Activated effector memory CD4-positive, alpha-beta T cell treated with Interleukin-2 at 50 U/mL for 16 hours (primary cell): ENCODE data around the gene SLC27A5.
A peak's percentile ranks its signal among the peaks of the same experiment; 100 is the strongest.

Experiments used
- DNase-seq: peaks from one replicate; pipeline ENCODE4 v3.0.0-alpha.2; 2020

The SLC27A5 gene, protein sequence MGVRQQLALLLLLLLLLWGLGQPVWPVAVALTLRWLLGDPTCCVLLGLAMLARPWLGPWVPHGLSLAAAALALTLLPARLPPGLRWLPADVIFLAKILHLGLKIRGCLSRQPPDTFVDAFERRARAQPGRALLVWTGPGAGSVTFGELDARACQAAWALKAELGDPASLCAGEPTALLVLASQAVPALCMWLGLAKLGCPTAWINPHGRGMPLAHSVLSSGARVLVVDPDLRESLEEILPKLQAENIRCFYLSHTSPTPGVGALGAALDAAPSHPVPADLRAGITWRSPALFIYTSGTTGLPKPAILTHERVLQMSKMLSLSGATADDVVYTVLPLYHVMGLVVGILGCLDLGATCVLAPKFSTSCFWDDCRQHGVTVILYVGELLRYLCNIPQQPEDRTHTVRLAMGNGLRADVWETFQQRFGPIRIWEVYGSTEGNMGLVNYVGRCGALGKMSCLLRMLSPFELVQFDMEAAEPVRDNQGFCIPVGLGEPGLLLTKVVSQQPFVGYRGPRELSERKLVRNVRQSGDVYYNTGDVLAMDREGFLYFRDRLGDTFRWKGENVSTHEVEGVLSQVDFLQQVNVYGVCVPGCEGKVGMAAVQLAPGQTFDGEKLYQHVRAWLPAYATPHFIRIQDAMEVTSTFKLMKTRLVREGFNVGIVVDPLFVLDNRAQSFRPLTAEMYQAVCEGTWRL

DNA sequence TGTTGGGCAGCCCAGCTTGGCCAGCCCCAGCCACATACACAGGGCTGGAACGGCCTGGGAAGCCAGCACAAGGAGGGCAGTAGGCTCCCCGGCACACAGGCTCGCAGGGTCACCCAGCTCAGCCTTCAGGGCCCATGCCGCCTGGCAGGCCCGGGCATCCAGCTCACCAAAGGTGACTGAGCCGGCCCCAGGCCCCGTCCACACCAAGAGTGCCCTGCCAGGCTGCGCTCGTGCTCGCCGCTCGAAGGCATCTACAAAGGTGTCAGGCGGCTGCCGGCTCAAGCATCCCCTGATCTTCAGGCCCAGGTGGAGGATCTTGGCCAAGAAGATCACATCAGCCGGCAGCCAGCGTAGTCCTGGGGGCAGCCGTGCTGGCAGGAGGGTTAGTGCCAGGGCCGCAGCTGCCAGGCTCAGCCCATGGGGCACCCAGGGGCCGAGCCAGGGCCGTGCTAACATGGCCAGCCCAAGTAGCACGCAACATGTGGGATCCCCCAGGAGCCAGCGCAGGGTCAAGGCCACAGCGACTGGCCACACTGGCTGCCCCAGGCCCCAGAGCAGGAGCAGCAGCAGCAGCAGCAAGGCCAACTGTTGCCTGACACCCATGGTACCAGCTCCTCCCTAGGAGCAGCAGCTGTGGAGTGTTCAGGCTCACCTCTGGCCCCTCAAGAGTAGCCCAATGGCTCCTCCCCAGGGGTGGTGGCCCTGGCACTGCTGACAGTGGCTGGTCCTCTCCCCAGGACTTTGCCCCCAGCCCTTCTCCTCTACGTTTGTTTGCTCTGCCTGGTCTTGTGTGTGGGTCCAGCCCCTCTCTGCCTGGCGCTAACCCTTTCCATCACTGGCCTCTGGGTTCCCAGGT lies at the start of gene SLC27A5:
TSS of gene SLC27A5 (minus strand) at position 640 of the 856 bp plus-strand sequence. CDS start at position 603, 37 bp downstream.
- no peak for DNase-seq

DNA sequence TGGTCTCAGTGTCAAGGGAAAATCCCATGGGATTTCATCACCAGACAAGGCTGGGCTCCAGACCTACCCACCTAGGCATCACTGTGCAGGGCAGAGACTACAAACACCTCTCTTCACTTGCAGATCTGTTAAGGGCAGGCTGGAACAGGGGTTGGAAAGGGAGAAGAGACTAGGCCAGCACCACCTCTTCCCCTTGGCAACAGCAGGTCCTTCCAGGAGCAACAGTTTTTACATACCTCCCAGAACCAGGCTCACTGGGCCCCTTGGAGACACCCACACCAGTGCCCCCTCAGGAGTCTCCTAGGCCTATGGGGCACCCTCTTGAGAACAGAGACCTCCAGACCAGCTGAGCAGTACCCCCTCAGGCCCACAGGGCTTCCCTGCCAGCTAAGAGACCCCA lies 49.1 kb upstream of the SLC27A5 start:
- no peak for DNase-seq

DNA sequence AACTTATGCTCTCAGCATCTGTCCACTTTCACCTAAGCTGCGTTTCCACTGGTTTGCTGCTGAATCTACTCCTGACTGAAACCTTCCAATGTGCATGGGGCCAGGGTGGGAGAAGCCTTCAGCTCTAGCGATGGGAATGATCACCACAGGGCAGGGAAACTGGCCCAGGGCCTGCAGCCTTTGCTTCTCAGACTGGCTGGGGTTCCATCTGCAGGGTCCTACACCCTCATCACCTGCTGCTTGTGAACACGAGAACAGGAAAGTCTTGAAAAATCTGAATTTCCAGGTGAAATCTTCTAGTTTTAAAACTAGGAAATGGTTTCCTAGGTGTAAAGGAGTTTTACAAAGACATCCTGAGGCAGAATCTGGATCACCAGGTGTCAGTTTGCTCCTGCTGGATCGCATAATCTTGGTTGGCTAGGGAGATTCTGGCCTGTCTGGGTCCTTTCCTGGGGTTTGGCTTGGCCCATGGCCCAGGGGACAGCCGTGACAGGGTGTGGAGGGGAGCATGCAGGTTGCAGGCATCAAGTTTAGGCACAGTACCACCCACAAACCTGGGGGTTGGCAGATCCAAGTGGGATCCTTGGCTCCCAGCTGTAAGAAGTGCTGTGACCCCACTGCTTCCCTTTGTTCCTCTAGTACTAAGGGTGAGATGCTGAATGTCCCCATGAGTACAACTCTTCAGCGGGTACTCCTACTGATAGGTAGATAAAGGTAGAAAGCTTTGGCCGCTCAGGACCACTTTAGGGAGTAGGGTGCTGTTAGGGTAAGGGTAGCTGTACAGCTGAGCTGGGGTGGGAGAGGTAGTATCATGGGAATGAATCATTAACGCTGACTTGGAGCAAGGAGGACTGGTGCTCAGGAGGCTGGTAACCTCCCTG lies 48.5 kb upstream of the SLC27A5 start:
- no peak for DNase-seq

DNA sequence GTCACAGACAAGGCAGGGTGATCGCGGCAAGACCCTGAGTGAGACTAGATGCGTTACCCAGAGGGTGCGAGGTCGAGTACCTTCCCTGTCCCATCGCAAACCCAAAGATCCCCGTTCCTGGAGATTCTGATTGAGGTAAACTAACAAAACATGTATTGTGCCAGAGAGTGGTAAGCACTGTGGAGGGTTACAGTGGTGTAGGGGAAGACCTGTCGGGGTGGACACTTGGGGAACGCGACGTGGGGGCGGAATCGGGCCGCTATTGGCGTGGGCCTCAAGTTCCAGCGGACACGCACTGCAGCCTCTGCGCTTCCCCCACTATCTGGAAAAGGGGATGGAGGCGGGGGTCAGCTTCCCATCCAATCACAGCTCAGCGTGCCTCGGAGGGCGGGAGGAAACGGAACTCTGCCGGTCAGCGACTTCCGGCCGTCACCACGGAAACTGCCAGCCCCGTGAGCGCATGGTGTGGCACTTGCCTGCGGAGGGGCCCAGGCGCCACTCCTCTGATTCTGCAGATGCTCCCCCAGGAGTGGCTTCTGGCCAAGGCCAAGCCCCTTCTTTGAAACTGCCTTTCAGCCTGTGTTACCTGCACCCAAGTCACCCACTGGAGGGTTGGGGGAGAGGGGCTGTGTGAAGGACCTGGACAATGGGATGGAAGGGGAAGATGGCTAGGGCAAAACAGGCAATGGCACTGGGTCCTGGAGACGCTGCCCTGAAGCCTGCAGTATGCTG lies 47.6 kb upstream of the SLC27A5 start:
- peak; percentile 42 for DNase-seq

DNA sequence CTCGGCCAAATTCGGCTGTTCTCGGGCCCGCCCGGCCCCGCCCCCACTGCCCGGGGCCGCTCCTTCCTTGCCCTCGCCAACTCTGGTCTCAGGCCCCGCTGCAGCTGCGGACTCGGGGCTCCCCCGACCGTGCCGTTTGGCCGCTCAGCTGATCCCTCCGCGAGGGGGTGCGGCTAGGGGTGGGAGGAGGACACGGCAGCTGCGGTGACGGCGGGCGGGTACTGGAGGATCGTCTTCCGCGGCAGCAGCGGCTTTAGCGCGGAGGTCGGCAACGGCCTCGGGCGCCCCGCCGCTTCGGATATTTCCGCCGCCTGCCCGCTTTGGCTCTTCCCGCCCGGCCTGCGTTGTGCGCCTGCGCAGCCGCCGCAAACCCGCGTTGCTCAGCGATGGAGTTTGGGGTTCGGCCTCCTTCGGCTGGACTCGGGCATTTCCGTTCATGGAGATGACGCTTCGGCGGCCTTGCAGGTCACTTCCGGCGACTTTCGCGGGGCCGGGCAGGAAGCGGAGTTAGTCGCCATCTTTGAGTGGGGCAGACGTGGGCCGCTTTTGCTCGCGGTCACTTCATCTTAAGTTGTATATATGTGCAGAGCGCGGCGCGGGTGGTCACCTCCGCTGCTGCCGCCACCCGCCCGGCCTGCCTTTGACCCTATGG lies 47.0 kb upstream of the SLC27A5 start:
- peak; percentile 99 for DNase-seq

DNA sequence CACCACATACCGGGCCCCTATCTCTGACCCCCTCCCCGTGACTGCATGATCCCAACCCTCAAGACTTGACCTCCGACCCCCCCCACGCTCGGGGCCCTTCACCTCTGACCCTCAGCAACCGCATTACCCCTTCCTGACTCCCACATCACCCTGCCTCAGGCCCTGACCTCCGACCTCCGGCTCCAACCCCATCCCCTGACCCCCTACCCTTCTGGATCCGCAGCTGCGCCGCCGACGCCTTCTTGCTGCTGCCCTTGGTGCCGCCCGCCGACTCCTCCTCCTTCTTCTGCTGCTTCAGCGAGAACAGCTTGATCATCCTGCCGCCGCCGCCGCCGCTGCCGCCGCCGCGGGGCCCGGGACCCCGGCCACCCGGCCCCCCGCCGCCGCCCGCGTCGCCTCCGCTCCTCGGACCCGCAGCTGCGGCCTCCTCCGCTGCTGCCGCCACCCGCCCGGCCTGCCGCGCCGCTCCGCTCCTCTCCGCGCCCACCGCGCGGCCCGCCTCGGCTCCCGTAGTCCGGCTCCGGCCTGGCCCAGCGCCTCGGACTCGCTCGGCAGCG lies 46.4 kb upstream of the SLC27A5 start, which contains the start of gene UBE2M:
TSS of gene UBE2M (minus strand) at position 546 of the 557 bp plus-strand sequence. CDS start at position 316, 230 bp downstream.
- DNase-seq: peak; percentile 48

DNA sequence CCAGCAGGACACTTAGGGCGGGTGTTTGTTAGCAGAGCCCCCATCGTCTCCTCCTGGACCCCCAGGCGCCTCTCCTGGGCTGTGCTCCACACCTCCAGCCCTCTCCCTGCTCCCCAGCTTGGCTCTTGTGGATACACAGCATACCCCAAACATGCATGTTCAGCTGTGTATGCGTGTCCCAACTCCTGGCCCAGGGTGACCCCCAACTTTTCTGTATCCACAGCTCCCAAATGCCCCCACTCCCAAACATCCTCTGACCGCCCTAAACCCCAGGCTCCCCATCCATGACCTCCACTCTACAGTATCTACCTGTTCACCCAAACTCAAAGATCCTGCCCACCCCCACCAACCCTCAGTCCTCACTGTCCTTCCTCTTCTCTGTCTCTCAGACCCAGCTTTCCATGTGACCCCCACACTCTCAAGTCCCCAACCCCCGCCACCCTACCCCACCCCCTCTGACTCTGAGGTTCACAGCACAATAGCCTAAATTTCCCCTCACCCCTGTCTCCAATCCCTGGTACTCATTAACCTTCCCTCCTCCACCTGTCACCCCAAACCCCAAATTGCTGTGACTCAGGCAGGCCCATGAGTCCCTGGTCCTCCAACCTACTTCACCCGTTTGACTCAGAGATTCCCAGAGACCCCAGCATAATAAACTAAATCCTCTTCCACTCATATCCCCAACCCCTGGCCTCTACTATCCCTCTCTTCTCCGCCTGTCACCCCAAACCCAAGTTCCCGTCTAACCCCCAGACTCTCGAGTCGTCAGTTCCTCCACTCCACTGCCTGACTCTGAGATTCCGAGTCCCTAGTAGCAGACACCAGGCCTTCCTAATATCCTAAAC lies 45.7 kb upstream of the SLC27A5 start:
- no peak for DNase-seq

DNA sequence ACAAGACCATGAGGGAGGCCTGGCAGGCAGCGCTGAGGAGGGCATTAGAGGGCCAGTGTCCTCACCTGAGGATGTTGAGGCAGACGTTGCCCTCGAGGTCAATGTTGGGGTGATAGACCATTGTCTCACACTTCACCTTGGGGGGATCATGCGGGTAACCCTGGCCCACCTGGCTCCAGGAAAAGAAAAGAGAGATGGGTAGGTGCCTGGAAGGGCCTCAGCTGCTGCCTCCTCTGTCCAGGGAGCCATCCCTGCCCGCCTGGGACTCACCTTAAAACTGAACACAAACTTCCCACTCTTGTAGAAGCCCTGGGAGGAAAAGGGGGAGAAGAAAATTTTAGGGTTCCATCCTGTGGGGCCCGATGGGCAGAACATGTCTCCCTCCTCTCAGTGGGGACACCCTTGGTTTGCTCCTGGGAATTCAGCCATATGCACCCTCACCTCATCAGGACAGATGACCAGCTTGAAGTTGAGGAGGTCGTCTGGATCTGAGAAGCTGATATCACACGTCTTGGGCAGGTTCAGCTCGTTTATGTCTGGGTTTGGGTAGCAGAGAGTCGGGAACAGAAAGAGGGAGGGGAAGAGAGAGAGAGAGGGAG lies 44.9 kb upstream of the SLC27A5 start:
- no peak for DNase-seq

DNA sequence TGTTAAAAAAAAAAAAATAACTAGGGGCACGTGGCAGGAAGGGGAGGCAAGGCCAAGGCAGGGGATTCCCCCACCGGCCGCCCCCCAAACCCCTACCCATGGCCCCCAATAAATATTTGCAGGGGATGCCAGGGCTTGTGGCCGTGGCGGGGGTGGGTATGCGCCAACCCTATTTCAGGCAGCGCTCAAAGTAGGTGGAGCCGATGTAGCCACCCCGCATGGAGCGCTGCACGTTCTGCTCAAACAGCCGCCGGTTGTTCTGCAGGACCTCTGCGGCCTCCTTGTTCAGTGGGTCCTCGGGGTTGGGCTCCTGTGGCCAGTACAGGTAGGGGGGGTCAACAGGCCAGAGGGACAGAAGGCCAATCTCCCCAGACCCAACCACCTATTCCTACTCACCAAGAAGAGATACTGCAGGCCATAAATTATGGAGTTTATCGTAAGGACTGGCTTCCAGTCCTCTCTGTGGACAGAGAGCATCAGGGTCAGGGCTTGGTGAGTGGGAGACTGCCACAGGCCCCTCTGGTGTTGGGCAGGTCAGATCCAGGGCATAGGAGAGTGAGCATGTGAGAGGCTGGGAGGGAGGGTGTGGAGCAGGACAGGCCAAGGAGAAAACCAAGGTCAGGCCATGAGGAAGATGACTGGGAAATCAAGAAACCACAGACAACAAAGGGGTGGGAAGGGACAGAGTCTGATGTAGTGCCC lies 44.3 kb upstream of the SLC27A5 start:
- no peak for DNase-seq

DNA sequence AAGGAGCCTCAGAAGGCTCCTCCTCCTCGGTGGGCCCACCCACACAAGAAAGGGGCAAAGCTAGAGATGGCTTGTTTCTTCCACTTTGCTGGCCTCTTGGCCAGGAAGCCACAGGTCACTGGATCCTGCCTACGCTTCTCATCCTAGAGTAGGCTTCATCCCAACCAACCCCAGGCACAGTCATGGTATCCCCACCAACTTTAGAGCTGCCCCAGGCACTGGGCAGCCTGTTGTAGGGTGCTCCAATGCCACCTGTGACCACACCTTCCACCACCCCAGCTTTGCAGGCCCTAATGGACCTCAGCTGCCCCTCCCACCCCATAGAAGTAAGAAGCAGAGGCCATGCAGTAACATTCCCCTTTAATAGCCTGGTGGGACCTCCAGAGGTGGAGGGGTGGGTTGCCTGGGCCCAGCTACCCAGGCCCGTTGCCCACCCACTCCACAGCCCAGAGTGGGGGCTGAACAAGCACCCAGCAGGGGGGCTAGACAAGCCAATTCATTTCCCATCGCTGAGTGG lies 43.6 kb upstream of the SLC27A5 start:
- DNase-seq: no peak

DNA sequence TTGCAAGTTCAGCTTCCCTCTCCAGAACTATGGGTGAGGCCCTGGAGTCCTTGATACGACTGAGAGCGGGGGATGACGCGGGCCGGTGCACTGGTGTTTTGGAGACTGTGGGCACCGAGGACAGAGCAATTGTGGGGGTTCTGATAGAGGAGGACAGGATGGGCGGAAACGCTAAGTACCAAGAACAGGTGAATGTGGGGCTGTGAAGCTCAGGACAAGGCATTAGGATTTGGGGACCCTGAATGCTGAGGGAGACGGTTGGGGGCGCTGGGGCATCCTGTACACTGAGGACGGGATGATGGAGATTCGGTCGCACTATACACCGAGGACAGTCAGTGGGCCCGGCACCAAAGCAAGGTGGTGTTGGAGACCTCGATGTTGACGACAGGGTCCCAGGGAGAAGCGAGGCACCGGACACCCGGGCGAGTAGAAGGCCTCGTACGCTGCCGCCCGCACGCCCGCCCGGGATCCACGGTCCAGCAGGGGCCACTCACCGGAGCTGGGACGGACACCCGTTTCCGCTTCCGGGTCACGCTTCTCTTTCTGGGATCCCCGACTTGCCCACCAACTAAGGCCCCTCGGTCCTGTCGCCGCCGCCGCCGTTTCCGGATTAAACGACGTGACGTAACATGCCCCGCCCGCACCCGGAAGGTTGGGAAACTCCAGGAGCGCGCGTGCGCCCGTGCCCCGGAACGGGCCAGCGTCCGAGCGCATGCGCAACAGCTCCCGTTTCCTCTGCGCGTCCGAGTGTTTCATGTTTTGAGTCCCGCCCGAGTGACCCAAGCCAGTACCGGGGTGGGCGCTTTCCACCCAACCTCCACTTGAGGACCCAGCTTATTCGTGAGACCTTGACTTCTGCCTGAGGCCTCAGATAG lies 42.9 kb upstream of the SLC27A5 start, which contains the start of gene CHMP2A:
TSS of gene CHMP2A (minus strand) at position 612 of the 875 bp plus-strand sequence. CDS start 893 bp downstream, outside the sequence.
- DNase-seq: peak; percentile 96

DNA sequence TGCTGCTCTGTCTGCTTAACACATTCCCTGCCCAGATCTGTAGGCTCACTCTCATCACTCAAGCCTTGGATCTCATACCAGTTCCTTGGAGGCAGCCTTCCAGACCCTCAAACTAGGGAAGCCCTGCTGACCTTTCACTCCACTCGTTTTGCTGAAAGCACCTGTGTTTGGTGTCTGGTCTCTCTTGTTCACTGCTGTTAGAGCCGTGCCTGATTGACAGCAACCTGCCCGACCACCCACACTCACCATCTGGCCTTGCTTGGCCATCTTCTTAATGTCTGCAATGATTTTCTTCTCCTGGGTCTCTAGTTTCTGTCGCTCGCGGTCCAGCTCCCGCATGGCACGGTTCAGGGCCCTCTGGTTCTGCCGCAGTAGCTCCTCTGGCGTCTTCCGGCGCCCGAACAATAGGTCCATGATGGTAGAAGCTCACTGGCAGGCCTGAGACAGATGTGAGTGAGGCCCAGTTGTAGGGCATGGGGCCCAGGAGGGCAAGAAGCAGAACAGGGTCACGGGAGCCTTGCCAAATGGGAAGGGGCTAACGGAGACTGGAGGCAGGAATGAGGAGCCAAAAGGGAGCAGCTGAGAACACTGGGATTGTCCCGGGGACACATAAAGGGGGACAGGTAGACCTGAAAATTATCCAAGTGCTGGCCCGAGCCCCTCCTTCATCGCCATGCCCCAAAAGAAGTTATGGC lies 42.2 kb upstream of the SLC27A5 start:
- no peak for DNase-seq

DNA sequence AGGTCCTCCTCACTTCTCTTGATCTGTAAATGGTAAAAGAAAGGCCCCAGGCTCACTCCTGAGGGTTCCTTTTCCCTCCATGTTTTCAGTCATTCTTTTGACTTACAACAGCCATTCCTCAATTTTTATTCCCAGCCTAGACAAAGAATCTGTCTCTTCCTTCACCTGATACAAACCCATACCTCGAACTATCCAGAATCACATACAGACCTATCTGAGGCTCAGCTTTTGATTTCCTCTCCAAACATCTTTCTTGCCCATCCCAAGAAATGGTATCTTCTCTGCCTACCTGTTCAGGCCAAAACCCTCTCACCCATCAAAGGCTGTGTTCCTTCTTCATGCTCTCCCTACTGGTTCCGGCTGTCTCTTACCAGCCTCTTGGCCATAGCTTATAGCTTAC lies 40.9 kb upstream of the SLC27A5 start:
- no peak for DNase-seq

DNA sequence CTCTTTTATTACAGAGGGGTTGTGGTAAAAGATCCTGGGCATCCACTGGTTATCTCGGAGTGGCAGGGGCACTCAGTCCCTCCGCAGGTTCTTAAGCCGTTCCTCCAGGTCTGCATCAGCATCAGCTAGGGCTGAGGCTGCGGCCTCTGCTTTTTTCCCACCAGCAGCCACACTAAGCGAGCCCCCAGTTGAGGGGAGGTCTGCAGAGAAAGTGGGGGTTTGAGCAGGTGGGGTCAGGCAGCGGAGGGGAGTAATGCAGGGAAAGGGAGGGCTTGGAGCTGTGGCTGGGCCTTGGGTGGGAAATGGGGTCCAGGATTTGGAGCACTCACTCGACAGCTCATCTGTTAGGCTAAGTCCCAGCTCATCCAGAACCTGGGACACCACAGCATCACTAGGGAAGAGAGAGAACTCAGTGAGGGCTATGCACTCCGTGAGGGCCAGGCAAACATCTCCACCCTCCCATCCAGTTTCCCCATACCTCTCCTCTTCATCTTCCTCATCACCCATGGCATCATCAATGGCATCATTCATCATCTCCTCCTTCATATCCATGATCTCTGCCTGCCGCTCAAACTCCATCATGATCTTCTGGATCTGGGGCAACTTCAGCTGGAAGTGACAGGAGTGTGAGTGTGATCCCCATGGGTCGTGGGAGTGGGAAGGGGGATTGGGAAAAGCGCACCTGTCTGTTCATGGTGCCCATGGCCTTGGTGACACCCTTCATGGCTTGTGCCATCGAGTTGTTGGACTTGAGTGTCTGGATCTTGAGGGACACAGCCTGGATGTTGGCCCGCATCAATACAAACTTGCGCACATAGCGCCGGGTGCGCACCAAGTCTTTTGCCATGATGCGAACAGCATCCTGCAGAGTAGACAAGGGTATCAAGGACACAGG lies 40.0 kb upstream of the SLC27A5 start:
- no peak for DNase-seq

DNA sequence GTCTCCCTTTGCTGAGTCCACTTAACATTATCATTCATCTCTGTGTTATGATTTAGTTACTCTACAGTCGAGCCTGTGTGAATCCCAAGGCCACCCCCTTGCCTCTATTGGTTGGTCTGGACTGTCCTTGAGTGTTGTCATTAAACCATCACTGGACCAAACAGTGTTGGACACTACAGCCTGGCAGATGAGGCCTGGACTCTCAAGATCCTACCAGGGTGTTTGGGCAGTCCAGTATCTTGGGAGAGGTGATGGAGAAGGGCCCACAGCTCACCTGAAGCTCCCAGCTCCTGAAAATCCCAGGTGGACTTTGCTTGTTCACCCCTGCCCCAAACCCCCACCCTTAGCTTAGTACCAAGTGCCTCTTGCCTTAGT lies 39.3 kb upstream of the SLC27A5 start:
- DNase-seq: no peak
